GM19043 (cell line): ENCODE data around the gene TCF4.
A peak's percentile ranks its signal among the peaks of the same experiment; 100 is the strongest.

Experiments used
- ATAC-seq: cut with Tn5 transposase; IDR thresholded peaks from one replicate; pipeline ENCODE4 v1.9.1; 2021; ENCODE audit warnings: low read depth; ENCODE audit not compliant: unreplicated experiment

Gene TCF4

GRCh38 chr18:55419947-55420664 lies 167.9 kb downstream of the TCF4 start:
- peak; percentile 15 for ATAC-seq

GRCh38 chr18:55419132-55419946 lies 168.7 kb downstream of the TCF4 start:
- no peak for ATAC-seq

GRCh38 chr18:55418439-55418838 lies 169.6 kb downstream of the TCF4 start:
- ATAC-seq: no peak

- no peak for ATAC-seq
Measured at GRCh38 chr18:55416791-55417190, 171.2 kb downstream of the TCF4 start.

GRCh38 chr18:55415258-55415871 lies 172.6 kb downstream of the TCF4 start:
- peak; percentile 85 for ATAC-seq

- no peak for ATAC-seq
Measured at GRCh38 chr18:55414475-55414874, 173.5 kb downstream of the TCF4 start.

- ATAC-seq: no peak
Measured at GRCh38 chr18:55413474-55413873, 174.5 kb downstream of the TCF4 start.

GRCh38 chr18:55407774-55408535 lies 180.0 kb downstream of the TCF4 start:
- ATAC-seq: no peak

GRCh38 chr18:55407191-55407590 lies 180.8 kb downstream of the TCF4 start:
- no peak for ATAC-seq

- ATAC-seq: no peak
Measured at GRCh38 chr18:55406451-55406991, 181.5 kb downstream of the TCF4 start.

GRCh38 chr18:55405893-55406406 lies 182.0 kb downstream of the TCF4 start:
- ATAC-seq: no peak

- no peak for ATAC-seq
Measured at GRCh38 chr18:55405475-55405874, 182.5 kb downstream of the TCF4 start.

GRCh38 chr18:55404832-55405465 lies 183.0 kb downstream of the TCF4 start:
- ATAC-seq: peak; percentile 56

- ATAC-seq: no peak
Measured at GRCh38 chr18:55404136-55404830, 183.7 kb downstream of the TCF4 start.

- no peak for ATAC-seq
Measured at GRCh38 chr18:55403421-55403949, 184.5 kb downstream of the TCF4 start.

GRCh38 chr18:55402731-55403405 lies 185.1 kb downstream of the TCF4 start:
- no peak for ATAC-seq

- no peak for ATAC-seq
Measured at GRCh38 chr18:55401638-55402191, 186.3 kb downstream of the TCF4 start.
